GM21423 (cell line): ENCODE results near the gene ZC3H12D.
"Not testable (repeated sequence)": the region's sequence is repeated elsewhere in the genome, so short reads cannot be mapped to it uniquely, and the experiment has no call there.

Source experiments
- ATAC-seq: cut with Tn5 transposase; IDR thresholded peaks from one replicate; pipeline ENCODE4 v1.9.1; 2021; ENCODE audit warnings: mild to moderate bottlenecking, moderate library complexity; ENCODE audit not compliant: unreplicated experiment

Gene ZC3H12D

DNA sequence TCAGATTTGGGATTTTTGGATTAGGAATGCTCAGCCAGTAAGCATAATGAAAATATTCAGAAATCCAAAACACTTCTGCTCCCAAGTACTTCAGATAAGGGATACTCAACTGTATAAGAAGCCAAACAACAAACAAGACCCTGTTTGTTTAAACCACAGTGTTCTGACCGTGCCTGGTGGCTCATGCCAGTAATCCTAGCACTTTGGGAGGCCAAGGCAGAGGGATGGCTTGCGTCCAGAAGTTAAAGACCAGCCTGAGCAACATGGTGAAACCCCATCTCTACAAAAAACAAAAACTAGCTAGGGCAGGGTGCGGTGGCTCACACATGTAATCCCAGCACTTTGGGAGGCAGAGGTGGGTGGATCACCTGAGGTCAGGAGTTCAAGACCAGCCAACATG, 24.6 kb downstream of the ZC3H12D start:
- not testable (repeated sequence) for ATAC-seq

DNA sequence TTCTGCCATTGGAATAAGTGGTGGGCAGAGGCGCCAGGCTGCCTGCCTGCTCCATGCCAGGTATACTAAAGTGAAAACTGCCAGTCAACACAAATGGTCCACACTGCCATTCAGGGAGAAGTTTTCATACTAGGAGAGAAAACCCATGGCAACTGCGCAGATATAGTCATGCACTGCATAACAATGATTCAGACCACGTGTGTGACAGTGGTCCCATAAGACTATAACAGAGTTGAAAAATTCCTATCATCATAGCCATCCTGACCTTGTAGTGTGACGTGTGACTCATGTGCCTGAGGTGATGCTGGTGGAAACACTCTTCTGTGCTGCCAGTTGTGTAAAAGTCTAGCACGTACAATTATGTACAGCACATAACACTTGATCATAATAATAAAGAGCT, 25.1 kb downstream of the ZC3H12D start:
- no peak for ATAC-seq

DNA sequence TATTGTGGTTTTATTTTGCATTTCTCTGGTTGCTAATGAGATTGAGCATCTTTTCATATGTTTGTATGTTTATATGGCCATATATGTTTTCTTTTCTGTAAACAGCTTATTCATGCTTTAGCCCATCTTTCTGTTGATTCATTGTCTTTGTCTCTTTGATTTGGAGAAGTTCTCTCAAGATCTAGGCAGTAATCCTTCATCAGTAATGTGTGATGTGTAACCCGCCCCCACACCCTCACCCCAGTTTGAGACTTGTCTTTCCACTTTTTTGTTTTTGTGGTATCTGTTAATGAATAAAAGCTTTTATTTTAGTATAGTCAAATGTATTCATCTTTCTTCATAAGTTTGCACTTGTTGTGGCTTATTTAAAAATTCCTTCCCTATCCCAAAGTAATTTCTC, 26.0 kb downstream of the ZC3H12D start:
- no peak for ATAC-seq

DNA sequence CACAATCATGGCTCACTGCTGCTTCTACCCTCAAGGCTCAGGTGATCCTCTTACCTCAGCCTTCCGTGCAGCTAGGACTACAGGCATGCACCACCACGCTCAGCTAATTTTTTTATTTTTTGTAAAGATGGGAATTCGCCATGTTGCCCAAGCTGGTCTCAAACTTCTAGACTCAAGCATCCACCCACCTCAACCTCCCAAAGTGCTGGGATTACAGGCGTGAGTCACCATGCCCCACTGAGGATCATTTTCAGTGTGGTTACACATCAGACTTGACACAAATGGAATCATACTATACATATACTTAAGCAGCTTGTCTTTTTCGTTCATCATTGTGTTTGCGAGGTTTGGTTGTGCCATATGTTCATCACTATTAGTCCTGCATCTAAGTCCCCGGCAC, 26.6 kb downstream of the ZC3H12D start:
- ATAC-seq = no peak

DNA sequence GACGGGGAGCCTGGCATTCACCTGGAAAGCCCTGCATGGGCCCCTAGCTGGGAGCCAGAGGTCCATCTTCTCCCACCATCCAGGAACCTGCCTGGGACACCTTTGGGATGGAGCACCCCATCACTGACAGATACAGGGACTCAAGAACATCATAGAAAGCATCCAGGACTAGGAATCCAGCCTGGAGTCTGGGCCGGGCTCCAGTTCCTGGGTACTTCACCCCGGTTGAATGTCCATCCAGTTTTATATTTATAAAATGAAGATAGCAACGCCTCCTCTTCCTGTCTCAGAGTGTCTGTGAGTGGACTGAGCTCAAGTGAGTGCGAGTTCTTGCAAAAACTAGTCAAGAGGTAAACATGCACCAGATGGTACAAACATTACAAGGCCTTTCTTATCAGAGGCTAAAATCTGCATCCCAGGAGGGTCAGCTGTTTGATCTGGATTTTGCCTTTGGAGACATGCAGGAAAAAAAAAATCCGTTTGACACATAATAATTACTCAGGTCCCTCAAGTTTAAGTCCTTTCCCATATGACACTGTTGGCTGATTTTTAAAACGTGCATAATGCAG, 27.4 kb downstream of the ZC3H12D start:
- ATAC-seq = no peak

DNA sequence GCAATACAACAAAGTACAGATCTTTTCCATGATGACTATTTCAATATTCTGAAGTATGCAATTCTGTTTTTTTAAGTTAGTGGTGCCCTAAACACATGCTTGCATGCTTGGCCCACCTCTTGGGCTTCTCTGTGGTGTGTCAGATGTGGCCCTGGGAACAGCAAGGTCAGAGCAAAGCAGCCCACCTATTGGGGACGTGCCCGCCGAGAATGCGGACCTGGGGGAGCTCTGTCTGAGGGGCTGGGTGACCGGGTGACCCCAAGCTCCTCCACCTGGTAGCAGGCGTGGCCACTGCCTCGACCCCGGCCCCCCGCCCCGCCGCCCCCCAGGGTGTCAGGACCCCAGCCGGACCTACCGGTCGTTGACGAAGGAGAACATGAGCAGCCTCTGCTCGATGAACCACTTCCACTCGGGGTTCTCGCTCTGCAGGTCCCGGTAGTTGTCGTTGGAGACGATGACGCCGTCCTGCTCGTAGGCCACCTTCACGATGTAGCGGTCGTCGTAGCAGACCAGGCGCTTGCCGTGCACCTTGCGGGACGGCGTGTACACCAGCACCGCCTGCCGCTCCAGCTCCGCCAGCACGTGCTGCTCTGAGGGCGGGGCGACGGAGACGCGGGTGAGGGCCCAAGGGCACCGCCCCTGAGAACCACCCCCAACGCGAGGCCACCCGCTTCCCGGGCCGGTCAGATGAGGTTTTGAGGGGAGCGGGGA, 28.3 kb downstream of the ZC3H12D start:
- no peak for ATAC-seq

DNA sequence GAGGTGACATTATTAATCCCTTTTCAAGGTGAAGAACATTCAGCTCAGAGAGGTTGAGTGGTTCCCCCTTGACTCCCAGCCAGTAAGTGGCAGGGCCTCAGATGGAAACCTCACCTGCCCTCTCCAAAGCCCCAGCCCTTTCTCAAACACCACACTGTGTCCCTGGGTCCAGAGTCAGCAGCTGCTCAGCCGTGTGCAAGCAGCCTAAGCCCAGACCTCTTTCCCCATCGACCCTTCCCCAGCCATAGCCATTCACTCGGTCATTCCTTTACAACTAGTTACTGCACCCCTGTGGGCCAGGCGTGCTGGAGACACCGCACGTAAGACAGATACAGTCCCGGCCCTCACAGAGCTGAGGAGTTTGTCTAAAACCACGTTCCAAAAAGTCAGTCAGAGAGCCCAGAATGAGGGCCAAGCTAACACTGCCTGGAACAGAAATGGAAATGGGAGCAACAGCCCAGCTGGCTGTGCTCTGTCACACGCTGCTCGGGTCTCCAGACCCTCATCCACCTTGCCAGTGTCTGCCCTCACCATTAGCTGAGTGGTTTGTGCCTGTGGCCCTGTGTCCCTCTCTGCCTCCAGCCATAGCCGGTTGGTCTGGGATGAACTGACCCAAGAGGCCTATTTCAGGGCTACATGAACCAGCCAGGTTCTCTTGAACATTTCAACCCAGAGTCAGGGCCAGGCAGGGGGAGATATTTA, 29.6 kb downstream of the ZC3H12D start:
- ATAC-seq = no peak

DNA sequence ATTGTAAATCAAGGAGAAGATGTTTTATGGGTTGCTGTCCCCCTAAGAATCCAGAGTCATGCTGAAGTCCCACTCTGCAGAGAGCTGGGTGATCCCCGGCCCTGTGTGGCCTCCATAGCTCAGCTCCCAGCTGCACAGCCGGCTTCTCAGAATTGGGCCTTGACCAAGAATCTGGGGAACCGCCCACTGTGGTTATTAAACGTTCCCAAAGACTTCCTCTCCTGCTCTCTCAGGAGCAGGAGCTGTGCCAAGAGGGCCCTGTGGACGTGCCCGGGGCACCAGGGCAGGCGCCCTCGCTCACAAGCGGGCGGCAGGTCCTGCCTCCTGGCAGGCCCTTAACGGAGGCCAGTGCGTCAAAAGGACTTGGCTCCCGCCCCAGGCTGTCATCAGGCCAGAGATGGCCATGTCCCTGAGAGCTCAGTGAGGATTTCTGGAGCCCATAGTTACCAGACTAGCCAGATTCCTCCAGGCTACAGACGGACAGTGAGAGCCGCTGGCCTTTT, 30.4 kb downstream of the ZC3H12D start:
- ATAC-seq = no peak

DNA sequence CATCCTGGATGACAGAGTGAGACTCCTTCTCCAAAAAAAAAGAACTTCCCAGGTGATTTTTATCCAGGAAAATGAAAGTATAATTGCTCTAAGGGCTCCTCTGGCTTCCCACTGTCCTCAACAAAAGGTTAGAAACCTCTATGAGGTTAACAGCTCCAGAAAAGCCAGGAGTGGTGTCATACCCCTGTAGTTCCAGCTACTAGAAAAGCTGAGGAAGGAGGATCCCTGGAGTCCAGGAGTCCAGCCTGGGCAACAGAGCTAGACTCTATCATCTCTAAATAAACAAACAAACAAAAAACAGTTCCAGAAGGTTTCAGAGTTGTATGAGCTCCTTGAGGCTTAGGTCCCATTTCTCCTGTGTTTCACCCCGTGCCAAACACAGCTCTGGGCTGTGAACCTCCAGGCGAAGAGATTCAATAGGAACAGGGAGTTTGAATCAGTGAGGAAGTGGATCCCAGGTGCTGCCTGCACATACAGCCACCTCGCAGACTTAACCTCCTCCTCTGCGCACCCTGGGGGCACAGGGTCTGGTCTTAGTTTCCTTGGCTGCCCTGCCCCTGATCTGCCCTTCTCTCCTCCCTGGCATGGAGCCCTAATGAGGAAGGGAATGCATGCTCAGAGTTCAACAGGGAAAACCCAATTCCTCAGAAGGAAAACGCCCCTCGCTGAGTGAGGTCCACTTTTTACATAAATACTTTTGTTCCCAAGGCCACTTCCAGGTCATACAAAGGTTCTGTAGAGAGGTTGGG, 31.0 kb downstream of the ZC3H12D start:
- ATAC-seq = no peak

DNA sequence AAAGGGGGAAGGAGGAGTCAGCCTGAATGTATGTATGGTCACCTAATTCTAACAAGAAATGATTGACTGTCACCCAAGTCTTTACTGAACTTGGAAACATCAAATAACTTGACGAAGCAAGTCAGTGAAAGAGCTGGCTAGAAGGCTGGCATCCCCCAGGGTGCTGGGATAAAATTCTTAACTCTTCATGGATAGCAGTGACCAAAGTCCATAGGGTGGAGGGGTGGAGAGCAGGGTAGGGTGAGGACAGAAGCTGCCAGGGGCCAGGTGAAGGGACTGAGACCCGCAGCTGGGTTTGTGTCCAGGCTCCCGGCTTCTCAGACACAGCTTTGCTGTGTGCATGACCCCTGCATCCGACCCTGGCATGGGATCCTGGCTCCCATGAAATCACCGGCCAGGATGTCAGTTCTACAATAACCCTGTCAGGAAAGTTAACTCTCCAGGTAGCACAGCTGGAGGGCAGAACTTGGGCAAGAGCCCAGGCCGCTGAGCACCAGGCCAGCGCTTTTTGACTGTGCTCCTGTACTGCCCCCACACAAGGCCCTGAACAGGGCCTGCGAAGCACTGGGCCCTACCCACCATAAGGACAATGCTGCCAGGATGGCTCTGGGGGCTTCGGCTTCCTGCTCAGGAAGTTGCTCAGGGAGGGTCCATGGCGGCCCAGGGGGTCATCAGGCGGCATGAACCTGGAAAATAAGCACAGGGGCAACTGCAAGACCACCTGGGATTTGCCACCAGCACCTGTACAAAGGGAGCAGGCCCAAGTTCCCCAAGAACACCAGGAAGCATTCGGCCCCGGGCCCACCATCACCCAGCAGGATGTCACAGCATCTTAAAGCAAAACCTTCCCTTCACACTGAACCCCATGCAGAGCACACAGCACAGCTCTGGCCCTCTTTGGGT, 32.5 kb downstream of the ZC3H12D start:
- ATAC-seq = no peak

DNA sequence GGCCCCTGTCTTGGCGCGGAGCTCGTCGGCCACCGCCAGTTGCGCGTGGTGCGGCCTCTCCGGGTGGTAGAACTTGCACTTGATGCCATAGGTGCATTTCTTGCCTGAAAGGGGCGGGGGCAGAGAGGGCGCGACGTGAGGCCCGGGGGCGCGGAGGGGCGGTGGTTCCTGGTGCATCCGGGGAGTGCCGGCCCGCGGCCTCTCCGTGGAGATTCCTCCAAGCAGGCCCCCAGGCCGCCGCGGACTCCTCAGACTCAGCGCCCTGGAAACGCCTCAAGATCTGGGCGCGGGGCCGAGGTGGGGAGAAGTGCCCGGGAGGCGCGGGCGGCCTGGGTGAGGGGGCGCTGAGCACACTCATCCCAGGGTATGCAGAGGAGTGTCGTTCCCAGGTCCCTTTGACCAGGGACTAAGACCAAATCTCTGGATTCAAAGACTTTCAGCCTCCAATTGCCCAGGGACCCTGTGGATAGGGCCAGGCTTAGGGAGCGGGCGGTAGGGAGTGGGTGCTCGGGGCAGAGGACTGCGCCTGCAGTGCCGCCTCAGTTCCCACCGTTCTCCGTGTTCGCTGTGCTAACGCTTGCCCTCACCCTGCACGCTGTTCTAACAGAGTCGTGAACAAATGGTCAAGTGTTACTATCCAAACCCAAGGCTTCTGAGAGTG, 33.3 kb downstream of the ZC3H12D start:
- no peak for ATAC-seq

DNA sequence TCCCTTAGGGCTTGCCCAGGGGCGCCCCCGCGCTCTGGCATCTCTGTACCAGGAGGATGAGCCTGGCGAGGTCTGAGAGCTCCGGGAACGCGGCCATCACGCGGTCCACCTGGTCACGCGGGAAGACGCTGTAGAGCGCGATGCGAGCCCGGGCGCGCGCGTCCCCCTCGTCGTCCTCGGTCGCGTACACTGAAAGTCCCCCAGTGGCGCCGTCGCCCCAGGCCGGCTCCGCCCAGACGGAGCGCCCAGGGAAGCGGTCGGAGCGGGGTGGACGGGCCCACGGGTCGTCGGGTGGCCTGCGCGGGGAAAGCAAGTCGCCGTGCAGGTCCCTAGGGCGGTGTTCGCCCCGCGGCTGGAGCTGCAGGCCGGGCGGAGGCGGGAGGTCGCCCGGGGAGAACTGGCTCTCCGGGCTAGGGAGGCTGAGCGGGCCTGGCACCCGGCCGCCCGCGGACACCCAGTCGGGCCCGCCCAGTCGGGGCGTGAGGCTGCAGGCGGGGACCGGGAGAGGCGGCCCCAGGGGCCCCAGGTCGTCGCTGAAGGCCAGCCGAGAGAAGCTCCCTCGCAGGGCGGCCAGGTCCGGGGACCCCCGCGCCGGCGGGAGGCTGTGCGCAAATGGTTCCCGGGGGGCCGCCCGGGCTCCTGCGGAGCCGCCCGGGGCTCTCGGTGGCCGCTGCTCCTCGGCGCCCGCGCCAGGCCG, 34.0 kb downstream of the ZC3H12D start:
- ATAC-seq = no peak

DNA sequence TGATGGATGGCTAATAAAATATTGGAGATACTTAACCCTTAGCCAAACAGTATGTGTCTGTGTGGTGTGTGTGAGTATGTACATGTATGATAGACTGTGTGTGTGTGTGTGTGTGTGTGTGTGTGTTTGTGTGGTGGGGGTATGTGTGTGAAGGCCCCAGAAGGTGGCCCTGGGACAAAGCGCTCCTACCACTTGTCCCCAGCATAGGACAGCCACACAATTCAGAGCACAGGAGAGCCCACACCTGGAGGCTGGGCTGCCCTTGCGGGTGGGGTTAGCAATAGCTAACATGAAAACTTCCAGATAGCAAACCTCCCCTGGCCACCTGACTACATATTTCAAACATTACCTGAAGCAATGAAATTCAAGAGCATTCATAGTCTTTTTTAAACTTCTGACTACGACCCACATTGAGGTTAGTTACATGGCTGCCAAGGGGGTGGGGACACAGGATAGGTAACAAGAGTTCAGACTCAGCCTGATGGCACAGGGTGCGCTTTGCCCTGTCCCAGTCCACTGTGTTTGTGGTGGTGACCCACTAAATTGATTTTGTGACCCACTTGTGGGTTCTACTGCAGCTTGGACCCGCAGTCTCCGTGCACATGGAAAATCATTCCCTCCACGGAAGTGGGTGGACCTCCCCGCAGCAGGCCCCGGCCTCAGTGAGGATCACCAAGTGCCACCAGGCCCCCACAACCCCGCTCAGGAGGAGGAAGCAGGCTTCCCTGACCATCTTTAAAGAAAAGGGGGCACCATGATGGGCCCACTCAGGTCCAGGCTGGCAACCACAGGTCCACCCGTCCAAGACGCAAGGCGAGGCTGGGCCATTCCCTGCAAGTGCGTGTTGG, 34.8 kb downstream of the ZC3H12D start:
- no peak for ATAC-seq

DNA sequence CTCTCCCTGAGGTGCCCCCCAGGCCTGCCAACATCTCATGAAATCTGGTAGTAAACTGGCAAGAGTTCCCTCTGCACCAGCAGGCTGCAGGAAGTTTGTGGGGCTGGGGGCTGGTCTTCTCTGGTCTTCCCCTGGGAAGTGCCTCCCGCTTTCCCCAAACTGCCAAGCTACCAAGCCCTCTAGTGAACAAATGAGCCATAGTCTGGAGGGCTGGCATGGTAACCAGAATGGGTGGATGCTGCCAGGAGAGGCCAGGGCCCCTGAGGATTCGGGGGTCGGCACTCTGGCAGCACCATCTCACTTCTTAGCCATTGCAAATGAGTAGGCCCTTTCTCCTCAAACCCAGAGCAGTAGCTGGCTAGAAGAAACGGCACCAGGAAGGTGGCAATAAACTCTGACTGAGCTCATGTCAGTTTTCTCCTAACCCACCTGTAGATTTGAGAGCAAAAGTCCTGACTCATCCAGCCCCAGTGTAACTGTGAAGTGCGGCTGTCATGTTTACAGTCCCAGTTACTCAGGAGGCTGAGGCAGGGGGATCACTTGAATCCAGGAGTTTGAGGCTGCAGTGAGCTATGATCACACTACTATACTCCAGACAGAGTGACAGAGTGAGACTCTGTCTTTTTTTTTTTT, 35.9 kb downstream of the ZC3H12D start:
- no peak for ATAC-seq

DNA sequence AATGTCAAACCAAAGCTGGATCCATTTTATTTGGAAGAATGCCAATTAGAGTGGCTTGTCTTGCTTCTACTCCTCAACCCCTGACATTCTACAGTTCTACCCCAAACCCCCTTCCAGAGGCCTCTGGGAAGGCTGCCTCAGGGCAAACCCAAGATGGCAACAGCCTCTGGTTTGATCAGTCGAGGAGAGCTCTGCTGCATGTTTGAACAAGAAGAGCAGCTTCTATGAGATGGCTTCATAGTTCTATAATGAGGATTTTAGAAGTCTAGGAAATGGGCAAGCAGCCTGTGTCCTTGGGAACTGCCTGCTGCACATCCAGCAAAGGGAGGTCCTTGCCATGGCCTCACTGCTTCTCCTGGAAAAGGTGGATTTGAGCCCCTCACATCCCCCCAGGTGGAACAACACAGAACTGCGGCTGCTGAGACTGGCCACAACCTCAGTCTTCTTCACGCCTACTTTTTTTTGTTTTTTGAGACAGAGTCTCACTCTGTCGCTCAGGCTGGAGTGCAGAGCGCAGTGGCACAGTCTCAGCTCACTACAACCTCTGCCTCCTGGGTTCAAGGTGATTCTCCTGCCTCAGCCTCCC, 37.9 kb downstream of the ZC3H12D start:
- no peak for ATAC-seq

DNA sequence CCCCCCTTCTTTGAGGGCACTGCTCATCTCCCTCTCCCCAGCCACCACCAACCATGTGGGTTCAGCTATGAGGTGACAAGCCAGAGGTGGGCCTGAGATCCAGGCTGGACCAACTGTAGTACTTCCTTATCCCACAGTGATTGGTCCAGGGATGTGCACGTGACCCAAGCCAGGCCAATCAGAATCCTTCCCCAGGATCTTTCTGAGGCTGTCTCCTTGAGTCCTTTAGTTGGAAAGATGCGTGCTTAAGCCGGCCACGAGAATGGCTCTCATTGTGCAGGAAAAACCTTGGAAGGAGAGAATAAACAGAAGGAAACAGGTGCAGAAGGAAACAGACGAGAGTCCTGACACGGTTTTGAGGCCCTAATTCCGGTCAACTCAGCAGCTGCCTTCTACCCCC, 39.2 kb downstream of the ZC3H12D start:
- ATAC-seq = no peak

DNA sequence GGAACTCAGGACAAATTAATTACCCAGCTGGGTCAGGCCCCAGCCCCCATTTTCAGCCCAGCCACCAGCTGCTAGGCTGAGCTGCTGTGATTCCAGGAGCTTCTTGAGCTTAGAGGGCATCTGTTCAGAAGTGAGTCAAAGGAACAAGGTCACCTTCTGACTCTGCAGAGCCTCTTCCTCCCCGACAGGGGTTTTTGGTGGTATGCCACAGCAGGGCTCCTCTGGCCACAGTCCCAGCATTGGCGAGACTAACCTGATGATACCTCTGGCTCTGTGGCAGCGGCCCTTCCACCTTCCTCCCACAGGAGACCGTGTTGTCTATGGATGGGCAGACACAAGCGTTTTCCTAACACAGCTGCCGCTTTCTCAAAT, 39.7 kb downstream of the ZC3H12D start:
- ATAC-seq = no peak
